H1 (cell line): Measurements from ENCODE around the gene P4HA1. TPM values are rescaled to one million over a fixed set of nuclear protein-coding genes. Genes with fewer than 3 reads are reported as not detected.

Source experiments
- CTCF ChIA-PET: fragments of 300-600 bp; sonication (Branson Sonifier 250); formaldehyde crosslinking; loops from one replicate; lab custom pipeline; 2021; ENCODE audit not compliant: partially characterized antibody; lab: Charles Lee
- POLR2A ChIA-PET: fragments of 300-600 bp; sonication (Branson Sonifier 250); formaldehyde crosslinking; loops from one replicate; lab custom pipeline; 2021; ENCODE audit warnings: inconsistent platforms; ENCODE audit not compliant: partially characterized antibody; lab: Charles Lee
- DNase-seq, 2 experiments: peaks; one replicate each; pipeline versions ENCODE4 v3.0.0 to v3.0.0-alpha.2; 2010 to 2022; ENCODE audit warnings: low spot score in 2 of 2, low read depth in 1 of 2, mixed read lengths in 1 of 2
- FAIRE-seq: peaks from 2 replicates; lab custom pipeline; 2011; peaks lifted over from hg19 to GRCh38; lab: Jason Lieb, UNC
- H2AFZ ChIP-seq: 2 replicates; pipeline ENCODE4 v1.8.1; 2012; ENCODE audit warnings: low read length, inconsistent platforms
- H2AK5ac ChIP-seq: 2 replicates; pipeline ENCODE4 v1.6.1; 2013; ENCODE audit warnings: low read depth, low read length
- H2BK120ac ChIP-seq: replicated peaks from 2 replicates; pipeline ENCODE3; 2013; ENCODE audit warnings: low read depth, low read length, inconsistent platforms
- H2BK12ac ChIP-seq: 2 replicates; pipeline ENCODE4 v1.6.1; 2013; ENCODE audit warnings: low read depth, low read length
- H2BK15ac ChIP-seq: 2 replicates; pipeline ENCODE4 v1.6.1; 2013; ENCODE audit warnings: low read length
- H2BK20ac ChIP-seq: 2 replicates; pipeline ENCODE4 v1.6.1; 2013; ENCODE audit warnings: low read length
- H2BK5ac ChIP-seq: 2 replicates; pipeline ENCODE4 v1.6.1; 2013; ENCODE audit warnings: low read depth, low read length
- H3K14ac ChIP-seq: 2 replicates; pipeline ENCODE4 v1.6.1; 2013; ENCODE audit warnings: inconsistent platforms; ENCODE audit not compliant: insufficient read length
- H3K18ac ChIP-seq: 2 replicates; pipeline ENCODE4 v1.6.1; 2013; ENCODE audit warnings: low read length; ENCODE audit errors: extremely low read depth
- H3K23ac ChIP-seq: 2 replicates; pipeline ENCODE4 v1.6.1; 2013; ENCODE audit warnings: inconsistent platforms; ENCODE audit not compliant: insufficient read length
- H3K23me2 ChIP-seq: 2 replicates; pipeline ENCODE4 v1.6.1; 2013; ENCODE audit warnings: low read depth, low read length
- H3K27ac ChIP-seq: 2 replicates; pipeline ENCODE4 v1.6.1; 2011; ENCODE audit warnings: low read depth, low read length, inconsistent platforms
- H3K27me3 ChIP-seq, 4 experiments: replicated peaks in 1 of 4; 1 replicate in 1 of 4; 2 replicates in 3 of 4; pipeline versions ENCODE4 v1.6.1 to v1.8.1; 2011 to 2013; ENCODE audit warnings: low read length in 3 of 4, mild to moderate bottlenecking in 3 of 4, inconsistent platforms in 2 of 4, mixed read lengths in 2 of 4, moderate library complexity in 1 of 4; ENCODE audit not compliant: control insufficient read depth in 3 of 4, insufficient read depth in 3 of 4; ENCODE audit errors: extremely low read depth in 1 of 4
- H3K36me3 ChIP-seq, 4 experiments: 2 replicates each; pipeline versions ENCODE4 v1.6.1 to v1.8.1; 2011 to 2013; ENCODE audit warnings: mild to moderate bottlenecking in 4 of 4, low read length in 3 of 4, moderate library complexity in 2 of 4, control low read depth in 1 of 4, inconsistent platforms in 1 of 4; ENCODE audit not compliant: insufficient read depth in 4 of 4, control insufficient read depth in 2 of 4
- H3K4ac ChIP-seq: replicated peaks from 2 replicates; pipeline ENCODE3; 2013; ENCODE audit warnings: low read length, low read depth, mixed read lengths, inconsistent platforms; ENCODE audit not compliant: insufficient read length
- H3K4me1 ChIP-seq, 4 experiments: replicated peaks in 1 of 4; 1 replicate in 1 of 4; 2 replicates in 3 of 4; pipeline versions ENCODE4 v1.6.1 to v1.8.1; 2011 to 2013; ENCODE audit warnings: low read length in 3 of 4, inconsistent platforms in 2 of 4, mixed read lengths in 1 of 4; ENCODE audit not compliant: insufficient read depth in 4 of 4, control insufficient read depth in 3 of 4
- H3K4me2 ChIP-seq, 2 experiments: 2 replicates each; pipeline versions ENCODE4 v1.6.1 to v1.8.1; 2011 to 2013; ENCODE audit warnings: low read depth in 2 of 2, low read length in 2 of 2, control low read depth in 1 of 2, inconsistent platforms in 1 of 2, mild to moderate bottlenecking in 1 of 2; ENCODE audit not compliant: insufficient read depth in 1 of 2
- H3K4me3 ChIP-seq, 4 experiments: fragments of 200-600, 300-600 bp in 1 of 4; sonication (generic), shearing (Covaris generic), sonication (Bioruptor Twin) in 1 of 4; 2 replicates each; pipeline versions ENCODE4 v1.5.1 to v1.8.1; 2011 to 2016; ENCODE audit warnings: low read length in 4 of 4, low read depth in 3 of 4, control low read depth in 2 of 4, inconsistent platforms in 2 of 4, mild to moderate bottlenecking in 2 of 4, mixed read lengths in 1 of 4, moderate library complexity in 1 of 4; ENCODE audit not compliant: insufficient read depth in 2 of 4; ENCODE audit errors: extremely low read depth in 1 of 4
- H3K56ac ChIP-seq: replicated peaks from 2 replicates; pipeline ENCODE3; 2013; ENCODE audit warnings: low read depth, mild to moderate bottlenecking, mixed read lengths, low read length, inconsistent platforms; ENCODE audit not compliant: insufficient read length
- H3K79me1 ChIP-seq: 2 replicates; pipeline ENCODE4 v1.6.1; 2013; ENCODE audit warnings: low read depth, low read length, control low read depth
- H3K79me2 ChIP-seq, 2 experiments: 2 replicates each; pipeline versions ENCODE4 v1.6.1 to v1.8.1; 2012 to 2013; ENCODE audit warnings: low read length in 2 of 2, mild to moderate bottlenecking in 2 of 2, inconsistent platforms in 1 of 2; ENCODE audit not compliant: insufficient read depth in 2 of 2, control insufficient read depth in 1 of 2
- H3K9ac ChIP-seq, 4 experiments: replicated peaks in 1 of 4; 1 replicate in 1 of 4; 2 replicates in 3 of 4; pipeline versions ENCODE4 v1.6.1 to v1.8.1; 2011 to 2013; ENCODE audit warnings: low read depth in 3 of 4, low read length in 3 of 4, control low read depth in 2 of 4, mild to moderate bottlenecking in 2 of 4, moderate library complexity in 2 of 4, inconsistent platforms in 1 of 4; ENCODE audit errors: extremely low read depth in 1 of 4
- H3K9me3 ChIP-seq, 2 experiments: 2 replicates each; pipeline versions ENCODE4 v1.6.1 to v1.8.1; 2012 to 2013; ENCODE audit warnings: mild to moderate bottlenecking in 2 of 2, moderate library complexity in 2 of 2, control low read depth in 1 of 2, inconsistent platforms in 1 of 2, low read depth in 1 of 2, low read length in 1 of 2, mixed read lengths in 1 of 2; ENCODE audit not compliant: insufficient read depth in 2 of 2
- H4K20me1 ChIP-seq, 2 experiments: replicated peaks in 1 of 2; 2 replicates each; pipeline versions ENCODE3 to v1.8.1; 2011 to 2013; ENCODE audit warnings: inconsistent platforms in 2 of 2, low read length in 2 of 2, mild to moderate bottlenecking in 1 of 2; ENCODE audit not compliant: insufficient read depth in 2 of 2, control insufficient read depth in 1 of 2
- H4K5ac ChIP-seq: 2 replicates; pipeline ENCODE4 v1.6.1; 2013; ENCODE audit warnings: low read length, low read depth, mixed read lengths, inconsistent platforms; ENCODE audit not compliant: insufficient read length
- H4K8ac ChIP-seq: 2 replicates; pipeline ENCODE4 v1.8.0; 2013; ENCODE audit warnings: mild to moderate bottlenecking, moderate library complexity, low read length, inconsistent platforms; ENCODE audit not compliant: insufficient read depth; ENCODE audit errors: extremely low read depth
- H4K91ac ChIP-seq: replicated peaks from 2 replicates; pipeline ENCODE3; 2013; ENCODE audit warnings: low read length, mixed read lengths, inconsistent platforms; ENCODE audit not compliant: insufficient read length
- CHD1 ChIP-seq: IDR thresholded peaks from 2 replicates; pipeline ENCODE4 v1.6.1; 2012; ENCODE audit warnings: low read depth, low read length, improper control_type of control experiment
- EGR1 ChIP-seq: IDR thresholded peaks from 2 replicates; pipeline ENCODE4 v1.6.1; 2011; ENCODE audit warnings: low read depth, low read length, borderline replicate concordance
- EZH2 ChIP-seq: fragments of 200-600 bp; sonication (generic); IDR thresholded peaks from 2 replicates; pipeline ENCODE4 v1.7.1; 2012; ENCODE audit warnings: low read depth, mild to moderate bottlenecking, moderate library complexity, low read length, inconsistent platforms; ENCODE audit not compliant: severe bottlenecking
- HDAC2 ChIP-seq, 2 experiments: fragments of 300-600 bp in 1 of 2; sonication (generic) in 1 of 2; IDR thresholded peaks; 2 replicates each; pipeline ENCODE4 v1.6.1; 2011 to 2012; ENCODE audit warnings: low read depth in 2 of 2, low read length in 2 of 2, mild to moderate bottlenecking in 2 of 2, moderate library complexity in 2 of 2, borderline replicate concordance in 1 of 2, inconsistent platforms in 1 of 2
- KDM4A ChIP-seq: IDR thresholded peaks from one replicate; pipeline ENCODE4 v1.7.1; 2012; ENCODE audit warnings: low read depth, mild to moderate bottlenecking, moderate library complexity, low read length, inconsistent platforms; ENCODE audit not compliant: severe bottlenecking
- PHF8 ChIP-seq: fragments of 200-600 bp; sonication (generic); conservative IDR thresholded peaks from 2 replicates; pipeline ENCODE4 v1.7.1; 2012; ENCODE audit warnings: low read depth, mild to moderate bottlenecking, inconsistent platforms, low read length, moderate library complexity
- RFX5 ChIP-seq: IDR thresholded peaks from 2 replicates; pipeline ENCODE4 v1.6.1; 2011; ENCODE audit warnings: low read depth, low read length, improper control_type of control experiment, borderline replicate concordance
- RXRA ChIP-seq: IDR thresholded peaks from 2 replicates; pipeline ENCODE4 v1.6.1; 2011; ENCODE audit warnings: low read depth, mild to moderate bottlenecking, low read length, moderate library complexity; ENCODE audit not compliant: insufficient read depth
- SIN3A ChIP-seq, 2 experiments: IDR thresholded peaks in 1 of 2; conservative IDR thresholded peaks in 1 of 2; 2 replicates each; pipeline ENCODE4 v1.6.1; 2011 to 2012; ENCODE audit warnings: low read length in 2 of 2, improper control_type of control experiment in 1 of 2, low read depth in 1 of 2, mild to moderate bottlenecking in 1 of 2
- SIX5 ChIP-seq: IDR thresholded peaks from 2 replicates; pipeline ENCODE4 v1.6.1; 2011; ENCODE audit warnings: mild to moderate bottlenecking, low read depth, low read length
- SP1 ChIP-seq: IDR thresholded peaks from 2 replicates; pipeline ENCODE4 v1.6.1; 2011; ENCODE audit warnings: low read depth, low read length
- WGBS, 2 experiments: shearing (Covaris generic) in 1 of 2; methylation state at CpG; one replicate each; pipeline versions ENCODE4 v1.1.6 to v1.1.7; 2013 to 2015; ENCODE audit warnings: low lambda C conversion rate in 2 of 2, mixed read lengths in 2 of 2, inconsistent platforms in 1 of 2, low coverage in 1 of 2, missing lambda C conversion rate in 1 of 2; ENCODE audit not compliant: insufficient replicate concordance in 2 of 2, insufficient coverage in 1 of 2, insufficient read length in 1 of 2; ENCODE audit errors: extremely low coverage in 1 of 2, missing lambda C conversion rate in 1 of 2; 5-methylcytosine and 5-hydroxymethylcytosine counted together
- polyA plus RNA-seq, 7 experiments: library from polyadenylated mRNA; depleted of rRNA in 3 of 7; stranded (reverse) in 5 of 7; unstranded in 2 of 7; fragments of >200 nt in 5 of 7; fragments of 200-250 nt in 2 of 7; gene quantifications; 1 replicate in 5 of 7; 2 replicates in 1 of 7; 4 replicates in 1 of 7; pipeline versions ENCODE4 v1.2.1 to v1.2.3, GENCODE V29; 2011 to 2013; ENCODE audit warnings: missing spikeins in 2 of 7, mixed read lengths in 2 of 7
- total RNA-seq: library from RNA; stranded (reverse); fragmentation: NEBNext Ultra II Directional; extraction: Animal tissue kit (Norgen Biotek cat#: 25700); gene quantifications from 2 replicates; pipeline ENCODE4 v1.2.1, GENCODE V29; 2021
- TF ChIP-seq, protein P1 (sequence below): IDR thresholded peaks from 2 replicates; pipeline ENCODE4 v1.6.1; 2012; ENCODE audit warnings: inconsistent platforms
- TF ChIP-seq, protein P2 (sequence below): IDR thresholded peaks from 2 replicates; pipeline ENCODE4 v1.6.1; 2011; ENCODE audit warnings: low read depth, mild to moderate bottlenecking, low read length; ENCODE audit not compliant: insufficient read depth

The P4HA1 gene
- total and polyA plus RNA-seq, 2 of the 8 experiments (the other 6 are each of a cell fraction or from before 2014, with no cell fraction given) = 12.0 to 25.7 TPM

DNA sequence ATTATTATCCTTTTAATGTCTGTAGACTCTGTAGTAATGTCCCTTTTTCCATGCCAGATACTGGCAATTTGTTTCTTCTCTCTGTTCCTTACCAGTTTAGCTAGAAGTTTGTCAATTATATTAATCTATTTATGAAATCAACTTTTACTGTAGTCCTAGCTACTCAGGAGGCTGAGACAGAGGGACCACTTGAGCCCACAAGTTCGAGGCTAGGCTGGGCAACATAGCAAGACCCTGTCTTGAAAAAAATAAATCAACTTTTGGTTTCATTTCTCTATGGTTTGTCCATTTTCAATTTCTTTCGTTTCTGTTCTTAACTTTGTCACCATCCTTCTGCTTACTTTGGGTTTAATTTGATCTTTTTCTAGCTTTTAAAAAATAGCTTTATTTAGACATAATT lies 99.6 kb downstream of the P4HA1 start:
- no peak overlapping the region for H2BK15ac ChIP-seq
- H2BK12ac ChIP-seq = no peak overlapping the region
- no peak for DNase-seq
- H3K36me3 ChIP-seq = no peaks in the 10 kb centered on the region
- H3K4me2 ChIP-seq = no peak overlapping the region
- H3K18ac ChIP-seq = no peak overlapping the region
- H3K9ac ChIP-seq = no peak overlapping the region
- H4K91ac ChIP-seq = no peak overlapping the region
- no peaks in the 10 kb centered on the region for H4K20me1 ChIP-seq
- H3K9me3 ChIP-seq = no peaks in the 10 kb centered on the region; a peak in 1 of 4 replicates
- H2BK120ac ChIP-seq = no peak overlapping the region
- no peak overlapping the region for H2AK5ac ChIP-seq
- no peak overlapping the region for H4K5ac ChIP-seq
- no peak overlapping the region for H2BK5ac ChIP-seq
- H3K23me2 ChIP-seq = no peaks in the 10 kb centered on the region; the same call in 1 of the 2 replicates
- H3K14ac ChIP-seq = no peak overlapping the region
- no peaks in the 10 kb centered on the region for H3K27me3 ChIP-seq
- H3K4ac ChIP-seq = no peak overlapping the region
- H2BK20ac ChIP-seq = no peak overlapping the region
- H3K4me3 ChIP-seq = no peak overlapping the region
- H3K79me2 ChIP-seq = no peaks in the 10 kb centered on the region
- H2AFZ ChIP-seq = no peak overlapping the region
- CTCF ChIA-PET = interaction anchor here (0.6 to 1.4 kb wide), 2 partner anchors 11 to 907 kb away, joined by 3 read pairs; no protein-coding TSS in a partner anchor
- WGBS, 2 experiments = 88% methylated on average over 2 of the region's 2 CpGs; no CpG with 5 or more reads in 1 of the 2 experiments
- POLR2A ChIA-PET = interaction anchor here (1.1 kb wide), 1 partner anchor 9 kb away, joined by 3 read pairs; no protein-coding TSS in a partner anchor
- no peak for FAIRE-seq
- H3K23ac ChIP-seq = no peak overlapping the region
- H4K8ac ChIP-seq = no peak overlapping the region
- H3K79me1 ChIP-seq = no peaks in the 10 kb centered on the region
- H3K56ac ChIP-seq = no peak overlapping the region
- H3K4me1 ChIP-seq = no peaks in the 10 kb centered on the region
- H3K27ac ChIP-seq = no peak overlapping the region
- TF ChIP-seq KDM4A (no peak), RFX5 (no peak), RXRA (no peak), SIN3A (conservative IDR thresholded peaks at IDR 0.05 in 1 of 2, IDR thresholded peaks at IDR 0.05 in 1 of 2; ENCODE audit: low read depth in 1 of 2, low read length in 2 of 2) (no peak), EZH2 (no peak), SIX5 (no peak), PHF8 (no peak), CHD1 (no peak), SP1 (no peak), HDAC2 (IDR thresholded peaks at IDR 0.05; ENCODE audit: borderline replicate concordance in 1 of 2, low read depth in 2 of 2, low read length in 2 of 2) (no peak), EGR1 (no peak)
- TF ChIP-seq, protein P1, sequence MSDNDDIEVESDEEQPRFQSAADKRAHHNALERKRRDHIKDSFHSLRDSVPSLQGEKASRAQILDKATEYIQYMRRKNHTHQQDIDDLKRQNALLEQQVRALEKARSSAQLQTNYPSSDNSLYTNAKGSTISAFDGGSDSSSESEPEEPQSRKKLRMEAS = no peak
- TF ChIP-seq, protein P2, sequence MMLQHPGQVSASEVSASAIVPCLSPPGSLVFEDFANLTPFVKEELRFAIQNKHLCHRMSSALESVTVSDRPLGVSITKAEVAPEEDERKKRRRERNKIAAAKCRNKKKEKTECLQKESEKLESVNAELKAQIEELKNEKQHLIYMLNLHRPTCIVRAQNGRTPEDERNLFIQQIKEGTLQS = no peak
